Tibial artery (tissue), 4 donors: ENCODE data around the gene PNLIPRP3.
A peak's percentile ranks its signal among the peaks of the same experiment; 100 is the strongest.

Experiments used
- DNase-seq, 2 donors: peaks; one replicate each; pipeline ENCODE4 v3.0.0-alpha.2; 2019
- H3K27ac ChIP-seq, 2 donors: fragments of 200-600 bp; sonication (generic) in 1 of 2; 1 replicate in 1 of 2; 2 replicates in 1 of 2; pipeline ENCODE4 v1.5.1; 2018 to 2019; ENCODE audit warnings: mild to moderate bottlenecking in 1 of 2
- H3K27me3 ChIP-seq, 2 donors: fragments of 200-600 bp; sonication (generic) in 1 of 2; one replicate each; pipeline versions ENCODE4 v1.5.1 to v1.6.0; 2016 to 2019
- H3K36me3 ChIP-seq, 3 donors: fragments of 200-600 bp; sonication (generic) in 2 of 3; one replicate each; pipeline ENCODE4 v1.5.1; 2016 to 2019; ENCODE audit warnings: mild to moderate bottlenecking in 2 of 3
- H3K4me1 ChIP-seq, 4 donors: fragments of 200-600 bp; sonication (generic) in 2 of 4; 1 replicate in 3 of 4; 2 replicates in 1 of 4; pipeline ENCODE4 v1.5.1; 2016 to 2019
- H3K4me3 ChIP-seq, 2 donors: fragments of 200-600 bp; sonication (generic) in 1 of 2; 1 replicate in 1 of 2; 2 replicates in 1 of 2; pipeline ENCODE4 v1.5.1; 2018 to 2019; ENCODE audit warnings: mild to moderate bottlenecking in 2 of 2
- H3K9me3 ChIP-seq, 3 donors: fragments of 200-600 bp; sonication (generic) in 1 of 3; one replicate each; pipeline ENCODE4 v1.5.1; 2016 to 2019
- CTCF ChIP-seq, 2 experiments: fragments of 200-600 bp in 1 of 2; fragments of 450-650 bp in 1 of 2; IDR thresholded peaks; one replicate each; pipeline ENCODE4 v1.5.1; 2017 to 2019; ENCODE audit warnings: antibody characterized with exemption in 2 of 2, mild to moderate bottlenecking in 1 of 2, moderate library complexity in 1 of 2
- intact Hi-C: fragments of 100-400 bp; cut with DNase I; formaldehyde crosslinking; loops from one replicate; pipeline ENCODE4 v1.15.0; 2023; ENCODE audit warnings: low total_unique reads

The PNLIPRP3 gene

GRCh38 chr10:116437076-116437692 lies 9.5 kb downstream of the PNLIPRP3 start:
- no peak for DNase-seq
- Histone ChIP-seq H3K4me3 (no peak overlapping the region), H3K9me3 (no peaks in the 10 kb centered on the region), H3K27ac (no peak overlapping the region), H3K27me3 (no peaks in the 10 kb centered on the region), H3K36me3 (no peaks in the 10 kb centered on the region), H3K4me1 (no peaks in the 10 kb centered on the region)
- no peak for TF ChIP-seq CTCF (IDR thresholded peaks at IDR 0.05)
- intact Hi-C loops = no loop called here

- H3K9me3 ChIP-seq = no peaks in the 10 kb centered on the region
- H3K4me1 ChIP-seq = no peaks in the 10 kb centered on the region
- no peak overlapping the region for H3K4me3 ChIP-seq
- no peaks in the 10 kb centered on the region for H3K36me3 ChIP-seq
- H3K27me3 ChIP-seq = no peaks in the 10 kb centered on the region
- intact Hi-C loops = no loop called here
- H3K27ac ChIP-seq = no peak overlapping the region
- TF ChIP-seq CTCF (IDR thresholded peaks at IDR 0.05) = no peak
- DNase-seq = no peak
These were observed 12.8 kb downstream of the PNLIPRP3 start for GRCh38 chr10:116440330-116441030.

GRCh38 chr10:116444527-116445142 lies 17.0 kb downstream of the PNLIPRP3 start:
- peak in 1 of 2 experiments; percentile 54 for TF ChIP-seq CTCF (IDR thresholded peaks at IDR 0.05)
- H3K27ac ChIP-seq = no peak overlapping the region
- DNase-seq = no peak
- H3K4me1 ChIP-seq = no peaks in the 10 kb centered on the region
- no peak overlapping the region for H3K4me3 ChIP-seq
- H3K27me3 ChIP-seq = no peaks in the 10 kb centered on the region
- H3K36me3 ChIP-seq = no peaks in the 10 kb centered on the region
- no peaks in the 10 kb centered on the region for H3K9me3 ChIP-seq
- intact Hi-C loops = no loop called here

DNA sequence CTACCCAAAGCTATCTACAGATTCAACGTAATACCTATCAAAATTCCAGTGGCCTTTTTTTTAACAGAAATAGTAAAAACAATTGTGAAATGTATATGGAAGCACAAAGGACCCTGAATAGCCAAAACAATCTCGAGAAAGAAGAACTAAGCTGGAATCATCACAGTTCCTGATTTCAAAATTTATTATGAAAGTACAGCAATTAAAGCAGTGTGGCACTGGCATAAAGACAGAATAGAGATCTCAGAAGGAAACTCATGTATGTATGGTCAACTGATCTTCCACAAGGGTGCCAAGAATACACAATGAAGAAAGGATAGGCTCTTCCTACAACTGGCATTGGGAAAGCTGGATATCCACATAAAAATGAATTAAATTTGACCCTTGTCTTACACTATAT lies 23.2 kb downstream of the PNLIPRP3 start:
- Histone ChIP-seq H3K4me3 (no peak overlapping the region), H3K36me3 (no peaks in the 10 kb centered on the region), H3K27me3 (no peaks in the 10 kb centered on the region), H3K9me3 (no peaks in the 10 kb centered on the region), H3K4me1 (no peaks in the 10 kb centered on the region), H3K27ac (no peak overlapping the region)
- DNase-seq = no peak
- TF ChIP-seq CTCF (IDR thresholded peaks at IDR 0.05) = no peak
- intact Hi-C loops = no loop called here

GRCh38 chr10:116451711-116452337 lies 24.2 kb downstream of the PNLIPRP3 start:
- H3K36me3 ChIP-seq = no peaks in the 10 kb centered on the region
- H3K4me1 ChIP-seq = no peaks in the 10 kb centered on the region
- intact Hi-C loops = no loop called here
- no peak for DNase-seq
- TF ChIP-seq CTCF (IDR thresholded peaks at IDR 0.05) = no peak
- no peaks in the 10 kb centered on the region for H3K27me3 ChIP-seq
- H3K27ac ChIP-seq = no peak overlapping the region
- H3K4me3 ChIP-seq = no peak overlapping the region
- no peaks in the 10 kb centered on the region for H3K9me3 ChIP-seq
